Activated CD8-positive, alpha-beta memory T cell treated with anti-CD3 and anti-CD28 coated beads, Interleukin-2, amount 50 U/mL, for 1 hour (primary cell): ENCODE measurements around the gene SLC38A10.

Source experiments
- DNase-seq: peaks from one replicate; pipeline ENCODE4 v3.0.0-alpha.2; 2020; ENCODE audit errors: extremely low read depth

SLC38A10 gene

DNA sequence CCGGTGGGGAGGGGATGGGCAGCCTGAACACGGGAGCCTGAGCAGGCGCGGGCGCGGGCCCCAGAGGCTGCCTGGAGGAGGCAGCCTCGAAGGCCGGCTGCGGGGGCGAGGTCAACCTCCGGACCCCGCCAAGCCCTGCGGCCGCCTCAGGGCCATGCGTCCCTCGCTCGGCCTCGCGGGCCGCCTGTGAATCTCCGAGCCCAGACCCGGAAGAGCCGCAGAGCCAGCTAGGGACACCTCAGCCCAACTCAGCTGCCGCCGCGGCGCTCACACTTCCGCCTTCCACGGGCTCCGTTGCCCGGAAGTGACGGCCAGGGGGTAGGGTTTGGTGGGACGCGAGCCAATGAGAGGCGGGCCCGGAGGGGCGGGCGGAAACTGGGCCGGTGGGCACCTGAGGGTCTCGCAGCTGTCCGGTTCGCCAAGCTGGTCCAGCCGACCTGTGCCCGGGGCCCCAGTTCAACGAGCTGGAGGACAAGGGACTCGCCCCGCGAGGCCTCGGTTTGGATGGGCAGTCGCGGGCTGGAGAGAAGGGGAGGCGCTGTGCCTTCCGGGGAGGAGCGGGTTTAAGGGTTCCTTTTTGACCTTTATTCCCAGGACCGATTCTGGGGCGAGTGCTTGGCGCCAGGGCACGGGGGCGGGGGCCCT, at the start of gene SLC38A10:
SLC38A10 (minus strand) TSS at position 277 of the 645 bp plus-strand sequence. CDS start 386 bp downstream, outside the sequence.
- peak; percentile 64 for DNase-seq

DNA sequence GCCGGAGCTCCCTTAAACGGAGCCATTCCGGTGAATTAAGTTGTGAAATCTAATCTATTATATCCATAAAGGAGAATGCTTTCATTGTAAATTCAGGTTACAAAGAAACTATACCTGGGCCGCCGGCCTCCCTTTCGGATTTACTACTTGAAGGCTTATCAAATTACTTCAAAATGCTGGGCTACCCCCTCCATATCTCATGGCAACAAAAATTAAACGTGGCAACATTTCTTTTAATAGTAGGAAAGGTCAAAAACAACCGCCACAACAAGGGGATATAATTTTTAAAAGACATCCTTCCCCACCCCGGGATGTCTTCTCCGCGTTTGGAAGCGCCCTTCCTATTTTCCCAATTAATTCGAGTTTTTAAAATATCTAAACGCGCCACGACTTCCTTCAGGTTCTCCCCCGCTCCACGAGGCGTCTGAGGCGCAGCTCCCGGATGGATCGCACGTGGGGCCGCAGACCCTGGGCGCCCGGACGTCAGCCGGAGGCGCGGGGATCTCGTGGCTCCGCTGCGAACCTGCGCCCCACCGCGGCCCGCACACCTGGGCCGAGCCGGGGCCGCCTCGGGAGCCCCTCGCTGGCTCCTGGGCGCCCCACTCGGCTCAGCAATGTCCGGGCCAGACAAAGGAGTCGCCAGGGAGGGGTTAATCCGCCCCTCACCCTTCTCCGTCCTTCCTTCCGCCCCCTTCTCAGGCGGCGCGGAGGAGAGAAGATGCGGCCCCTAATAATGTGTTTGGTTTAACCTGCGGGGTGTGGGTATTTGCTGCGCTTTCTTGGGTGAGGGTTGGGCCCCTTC, 47.4 kb upstream of the SLC38A10 start:
- no peak for DNase-seq

DNA sequence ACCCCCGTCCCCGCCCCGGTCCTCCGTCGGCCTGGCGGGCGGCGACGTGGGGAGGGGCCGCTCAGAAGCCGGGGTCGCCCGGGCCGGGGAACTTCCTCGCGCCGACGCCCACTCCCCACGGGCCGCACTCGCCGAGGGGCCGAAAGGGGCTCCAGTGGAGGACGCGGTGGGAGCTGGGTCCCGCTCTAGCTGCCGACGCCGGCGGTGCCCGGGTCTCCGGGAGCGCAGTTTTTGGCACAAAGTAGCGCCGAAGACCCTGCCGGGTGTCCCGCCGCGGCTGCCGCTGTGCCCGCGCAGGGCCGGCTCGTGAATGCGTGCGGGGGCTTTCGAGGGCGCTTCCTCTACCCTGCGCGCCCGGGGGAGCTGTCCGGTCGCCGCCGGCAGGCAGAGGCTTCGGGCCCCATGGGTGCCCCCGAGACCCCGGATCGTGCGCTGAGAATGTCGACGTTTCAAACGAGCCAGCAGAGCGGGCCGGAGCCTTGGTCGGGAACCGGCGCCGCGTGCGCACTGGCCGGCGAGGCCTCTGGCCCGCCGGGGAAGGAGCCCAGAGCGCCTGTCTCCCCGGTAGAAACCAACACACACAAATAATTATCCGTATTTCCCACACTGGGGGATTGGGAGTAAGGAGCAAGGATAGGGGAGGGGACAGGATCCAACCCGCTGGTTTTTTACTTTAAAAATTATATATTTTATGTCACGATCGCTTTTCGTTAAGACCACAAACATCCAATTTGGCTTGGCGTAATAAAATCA, 46.6 kb upstream of the SLC38A10 start:
- no peak for DNase-seq

DNA sequence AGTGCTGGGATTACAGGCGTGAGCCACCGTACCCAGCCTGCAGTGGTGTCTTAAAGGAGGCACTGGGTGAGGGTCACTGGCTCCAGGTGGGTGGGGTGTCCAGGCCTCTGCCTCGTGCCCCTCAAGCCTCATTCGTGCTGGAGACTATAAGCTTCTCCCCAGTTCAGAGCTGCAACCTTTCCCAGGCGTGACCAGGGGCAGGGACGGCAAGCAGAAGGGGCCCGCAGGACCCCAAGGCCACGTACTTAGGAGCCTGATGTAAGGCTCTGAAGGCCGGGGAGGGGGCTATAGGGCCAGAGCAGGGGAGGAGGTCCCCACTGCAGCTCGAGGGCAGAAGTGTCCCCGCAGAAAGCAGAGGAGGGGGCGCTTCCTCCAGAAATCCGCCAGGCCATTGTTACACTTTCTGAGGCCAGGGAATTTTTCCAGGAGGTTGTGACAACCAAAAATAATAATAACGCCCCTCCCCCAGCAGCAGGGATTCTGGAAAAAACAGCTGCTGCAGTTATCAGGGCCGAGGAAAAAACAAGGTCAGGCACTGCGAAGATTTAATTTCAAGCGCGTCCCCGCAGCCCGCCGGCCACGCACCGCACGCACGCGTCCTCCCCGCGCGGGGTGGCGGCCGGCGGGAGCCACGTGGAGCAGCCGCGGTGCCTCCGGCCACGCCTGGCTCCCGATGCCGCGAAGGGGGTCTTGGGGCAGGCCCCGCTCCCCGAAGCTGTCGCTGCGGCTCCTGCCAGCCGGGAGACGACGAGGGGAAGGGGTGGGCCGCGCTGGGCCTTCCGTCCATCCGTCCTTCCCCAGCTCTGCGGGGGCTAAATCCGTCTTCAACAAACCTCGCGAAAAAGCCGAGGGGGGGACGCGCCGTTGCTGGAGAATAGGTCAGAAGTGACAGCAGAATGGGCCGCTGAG, 45.8 kb upstream of the SLC38A10 start:
- DNase-seq = no peak

DNA sequence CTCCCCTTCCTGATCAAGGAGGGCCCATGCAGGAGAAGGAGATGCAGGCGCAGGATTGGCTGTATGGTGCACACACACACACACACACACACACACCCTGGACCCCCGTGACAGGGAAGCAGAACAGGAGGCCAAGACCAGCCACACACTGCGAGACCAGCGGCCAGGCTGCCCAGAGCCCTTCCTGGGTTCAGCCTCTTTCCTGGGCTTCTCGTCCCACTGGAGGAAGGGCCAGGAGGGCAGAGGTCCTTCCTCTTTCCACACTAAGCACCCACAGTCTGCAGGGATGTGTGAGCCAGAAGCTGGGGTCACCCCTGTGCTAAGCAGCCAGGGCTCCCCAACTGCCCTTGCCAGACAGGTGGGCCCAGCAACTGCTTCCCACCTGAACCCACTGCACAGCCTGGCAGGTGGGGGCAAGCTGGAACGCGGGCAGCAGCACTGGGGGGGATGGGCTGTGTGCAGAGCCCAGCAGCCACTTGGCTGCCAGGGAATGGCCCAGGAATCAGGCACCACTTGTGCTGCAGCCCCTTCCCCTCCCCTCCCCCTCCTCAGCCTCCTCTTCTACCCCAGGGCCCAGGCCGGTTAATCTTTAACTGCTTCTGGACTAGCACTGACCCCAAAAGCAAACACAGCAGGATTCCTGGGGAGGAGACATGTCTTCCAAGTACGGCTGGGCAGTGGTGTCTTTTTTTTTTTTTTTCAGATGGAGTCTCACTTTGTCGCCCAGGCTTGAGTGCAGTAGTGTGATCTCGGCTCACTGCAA, 44.6 kb upstream of the SLC38A10 start:
- DNase-seq = no peak

DNA sequence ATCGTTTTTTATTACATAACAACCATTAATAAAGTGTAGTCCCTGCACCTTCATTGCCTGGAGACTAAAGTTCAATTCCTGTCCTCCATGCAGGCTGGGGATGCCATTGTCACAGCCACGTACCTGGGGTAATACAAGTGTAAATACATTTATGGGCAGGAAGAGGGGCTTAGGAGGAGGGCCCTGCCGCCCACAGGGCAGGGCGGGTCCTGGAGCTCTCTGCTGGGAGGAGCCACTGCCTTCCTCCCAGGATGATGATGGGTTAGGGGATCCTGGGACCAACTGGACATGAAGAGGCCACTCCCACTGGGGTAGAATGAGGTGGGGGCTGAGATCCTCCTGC, 44.1 kb upstream of the SLC38A10 start:
- DNase-seq = no peak

DNA sequence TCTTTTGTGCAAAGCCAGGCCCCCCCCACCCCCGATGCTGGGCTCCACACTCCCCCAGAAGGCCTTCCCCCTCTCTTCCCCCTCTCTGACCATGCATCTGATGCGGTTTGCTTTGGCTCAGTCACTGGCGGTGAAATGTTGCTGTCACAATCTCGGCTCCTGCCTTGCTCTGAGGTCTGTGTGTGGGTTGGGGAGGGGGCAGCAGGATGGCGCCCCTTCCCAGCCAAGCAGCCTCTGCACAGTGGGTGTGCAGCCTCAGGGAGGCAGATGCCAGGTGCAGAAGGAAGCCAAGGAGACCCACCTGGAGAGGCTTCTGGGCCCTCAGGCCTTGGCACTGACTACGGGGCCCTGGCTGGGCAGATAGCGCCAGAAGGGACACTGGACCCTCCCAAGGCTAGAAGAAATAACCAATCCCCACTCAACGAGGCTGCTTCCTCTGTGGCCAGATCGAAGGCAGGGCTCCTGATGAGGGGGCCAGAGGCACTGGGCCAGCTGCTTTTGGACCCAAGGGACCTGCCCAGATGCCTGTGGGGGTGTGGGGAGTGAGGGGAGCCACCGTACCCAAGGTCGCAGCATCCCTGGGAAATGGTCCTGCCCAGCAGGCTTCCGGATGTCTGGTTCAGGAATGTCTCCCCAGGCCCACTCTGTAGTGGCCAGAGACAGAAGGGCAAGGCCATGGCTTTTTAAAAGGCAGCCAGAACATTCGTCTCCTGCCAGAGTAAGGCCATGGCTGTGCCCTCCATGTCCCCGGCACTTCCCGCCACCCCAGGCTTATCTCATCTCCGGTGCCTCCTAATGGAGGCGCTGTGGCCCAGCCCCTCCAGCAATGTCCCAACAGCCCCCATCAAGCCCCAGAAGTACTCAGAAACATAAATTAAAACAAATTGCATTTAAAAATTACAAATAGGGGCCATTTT, 43.4 kb upstream of the SLC38A10 start:
- no peak for DNase-seq

DNA sequence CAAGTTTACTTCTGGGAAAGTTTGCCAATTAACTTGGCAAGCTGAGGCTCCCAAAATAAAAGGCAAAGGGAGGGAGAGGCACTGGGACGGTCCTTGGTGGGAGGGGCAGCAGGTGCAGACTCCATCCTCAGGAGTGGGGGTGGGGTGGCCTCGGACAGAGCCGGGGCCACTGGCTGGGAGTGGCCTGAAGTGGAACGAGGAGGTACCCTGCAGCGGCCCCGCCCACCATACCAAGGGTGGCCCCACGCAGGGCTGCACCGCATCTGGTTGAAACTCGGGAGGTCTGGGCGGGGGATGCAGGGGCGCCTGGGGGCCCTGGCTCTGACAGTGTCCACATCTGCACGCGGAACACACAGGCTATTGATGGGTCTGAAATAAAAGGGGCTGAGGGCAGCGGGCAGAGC, 42.4 kb upstream of the SLC38A10 start:
- no peak for DNase-seq

DNA sequence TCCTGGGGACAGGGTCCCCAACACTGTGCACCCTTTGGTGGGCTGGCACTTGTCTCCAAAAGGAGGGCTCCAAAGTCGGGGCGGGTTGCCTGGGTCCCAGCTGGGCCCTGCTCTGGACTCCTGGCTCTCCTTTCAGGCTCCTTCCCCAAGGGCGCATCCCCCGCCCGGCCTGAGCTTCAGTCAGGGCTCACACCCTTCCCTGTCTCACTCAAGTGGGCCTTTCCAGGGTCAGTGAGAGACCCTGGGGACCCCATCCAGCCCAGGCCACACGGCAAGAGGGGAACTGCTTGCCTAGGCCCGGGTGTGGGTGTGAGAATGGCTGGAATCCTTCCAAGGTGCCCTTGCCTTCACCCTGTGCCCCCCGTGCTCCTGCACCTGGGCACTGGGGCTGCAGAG, 41.8 kb upstream of the SLC38A10 start:
- no peak for DNase-seq

DNA sequence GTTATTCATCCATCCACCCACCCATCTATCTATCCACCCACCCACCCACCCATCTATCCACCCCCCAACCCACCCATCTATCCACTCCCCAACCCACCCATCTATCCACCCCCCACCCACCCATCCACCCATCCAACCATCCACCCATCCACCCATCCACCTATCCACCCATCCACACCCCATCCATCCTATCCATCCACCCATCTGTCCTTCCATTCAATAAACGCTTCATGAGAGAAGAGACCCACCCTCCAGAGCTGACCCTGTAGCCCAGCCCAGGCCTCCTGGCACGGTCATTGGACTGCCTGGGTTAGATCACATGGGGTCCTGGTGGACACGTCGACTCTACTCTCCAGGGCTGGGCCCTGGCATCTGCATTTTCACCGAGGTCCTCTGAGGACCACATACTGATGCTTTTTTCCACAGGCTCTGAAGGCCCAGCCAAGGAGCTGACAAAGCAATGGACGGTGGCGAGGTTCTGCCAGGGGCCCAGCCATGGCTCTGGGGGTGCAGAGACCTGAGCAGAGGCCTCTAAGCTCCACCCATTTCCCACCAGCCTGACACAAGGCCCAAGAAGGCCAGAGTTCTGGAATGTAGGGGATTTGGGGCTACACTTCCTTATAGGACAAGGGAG, 41.3 kb upstream of the SLC38A10 start:
- no peak for DNase-seq

DNA sequence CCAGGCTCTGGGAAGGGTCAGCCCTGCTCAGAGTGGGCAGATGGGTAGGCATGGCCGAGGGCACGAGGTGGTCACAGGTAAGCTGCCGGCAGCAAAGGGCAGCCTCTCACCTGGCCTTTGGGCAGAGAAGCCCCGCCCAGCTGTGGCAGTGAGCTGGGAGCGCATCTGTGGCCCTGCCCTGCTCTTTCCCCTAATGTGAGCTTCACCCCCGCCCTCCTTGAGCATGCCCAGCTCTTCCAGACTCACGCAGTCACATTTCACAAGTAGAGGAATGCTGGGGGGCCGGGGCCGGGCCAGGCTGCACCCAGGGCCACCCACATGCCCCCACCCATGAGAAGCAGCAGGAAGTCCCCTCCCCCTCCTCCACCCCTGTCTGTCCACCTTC, 40.7 kb upstream of the SLC38A10 start:
- no peak for DNase-seq

DNA sequence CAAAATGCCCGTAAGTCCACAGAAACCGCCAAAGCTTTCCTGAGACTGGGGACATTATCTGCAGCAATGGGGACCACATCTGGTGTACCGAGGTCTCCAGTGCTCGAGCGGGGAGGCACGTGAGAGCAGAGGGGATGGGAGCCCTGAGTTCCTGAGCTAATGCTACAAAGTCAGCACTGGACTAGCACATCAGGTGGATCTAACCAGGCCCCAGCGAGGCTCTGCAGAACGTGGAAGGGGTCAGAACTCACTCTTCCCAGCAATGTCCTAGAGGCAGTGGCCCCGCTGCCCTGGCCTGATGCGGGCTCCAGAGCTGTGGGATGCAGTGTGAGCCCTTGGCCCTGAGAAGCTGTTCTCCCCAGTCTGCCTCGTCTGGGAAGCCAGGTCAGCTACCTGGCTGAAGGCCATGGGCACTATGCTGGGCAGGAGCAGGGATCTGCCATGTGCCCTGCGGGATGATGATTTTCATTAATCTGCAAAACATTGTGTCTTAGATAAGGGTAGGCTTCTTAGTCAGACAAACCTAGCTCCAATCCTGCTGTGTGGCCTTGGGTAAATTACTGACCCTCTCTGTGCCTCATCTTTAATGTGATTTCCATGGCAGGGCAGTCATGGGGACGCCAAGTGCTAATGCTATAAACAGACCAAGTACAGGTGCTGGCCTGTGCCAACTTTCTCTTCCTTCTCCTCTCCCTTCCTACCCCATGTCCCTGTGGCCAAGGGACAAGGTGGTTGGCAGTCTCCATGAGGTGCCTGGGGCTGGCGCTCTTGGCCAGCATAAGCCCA, 40.1 kb upstream of the SLC38A10 start:
- no peak for DNase-seq

DNA sequence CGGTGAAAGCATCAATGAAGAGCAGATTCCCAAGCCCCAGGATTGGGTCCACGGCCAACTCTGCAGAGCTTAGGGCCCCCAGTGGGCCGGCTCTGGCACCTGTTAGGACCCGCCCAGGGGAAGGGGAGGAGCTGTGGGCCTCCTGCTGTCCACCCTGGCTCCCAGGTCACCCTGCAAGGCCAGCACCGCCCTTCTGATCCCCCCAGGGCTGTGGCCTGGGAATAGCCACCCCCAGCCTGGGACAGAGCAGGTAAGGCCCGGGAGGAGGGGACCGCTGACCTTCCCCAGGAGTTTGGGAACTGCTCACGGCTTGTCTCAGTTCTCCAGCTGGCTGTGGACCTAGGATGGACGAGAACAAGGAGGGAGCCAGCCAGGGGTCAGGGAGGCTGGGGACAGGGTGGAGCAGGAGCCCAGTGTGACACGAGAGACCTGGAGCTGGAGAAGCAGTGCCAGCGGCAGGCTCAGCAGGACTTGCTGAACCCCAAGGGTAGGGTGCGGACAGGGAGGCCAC, 39.3 kb upstream of the SLC38A10 start:
- no peak for DNase-seq

DNA sequence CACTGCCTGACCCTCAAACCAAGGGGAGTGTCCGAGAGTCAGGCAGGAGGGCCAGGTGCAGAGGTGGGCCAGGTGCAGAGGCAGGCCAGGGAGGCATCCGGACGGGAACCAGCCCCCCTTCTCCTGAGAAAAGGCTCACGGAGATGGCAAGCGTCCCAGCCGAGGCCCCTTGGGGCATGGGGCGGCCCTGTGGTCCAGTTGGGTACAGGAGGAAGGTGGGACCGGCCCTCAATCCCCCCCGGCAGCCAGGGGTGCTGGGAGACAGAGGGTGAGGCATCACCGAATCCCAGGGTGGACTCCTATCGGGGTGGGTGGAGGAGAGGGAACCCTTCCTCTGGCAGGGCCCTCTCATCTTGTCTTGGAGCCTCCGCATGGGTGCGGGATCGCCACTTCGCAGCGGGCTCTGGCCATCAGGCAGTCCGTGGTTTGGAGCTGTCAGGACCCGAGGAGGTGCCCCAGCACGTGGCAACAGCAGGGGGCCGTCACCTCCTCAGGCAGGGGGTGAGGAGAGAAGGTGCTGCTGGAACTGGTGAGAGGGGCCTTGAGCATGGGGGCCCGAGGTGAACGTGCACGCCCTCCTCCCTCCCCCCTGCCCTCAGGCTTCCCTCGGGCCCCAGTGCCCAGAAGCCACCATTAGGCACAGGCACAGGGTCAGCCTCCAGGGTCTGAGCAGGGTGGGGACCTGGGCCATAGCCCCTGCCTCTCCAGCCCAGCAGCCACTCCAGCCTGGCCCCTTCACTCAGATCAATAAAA, 38.7 kb upstream of the SLC38A10 start:
- DNase-seq = no peak

DNA sequence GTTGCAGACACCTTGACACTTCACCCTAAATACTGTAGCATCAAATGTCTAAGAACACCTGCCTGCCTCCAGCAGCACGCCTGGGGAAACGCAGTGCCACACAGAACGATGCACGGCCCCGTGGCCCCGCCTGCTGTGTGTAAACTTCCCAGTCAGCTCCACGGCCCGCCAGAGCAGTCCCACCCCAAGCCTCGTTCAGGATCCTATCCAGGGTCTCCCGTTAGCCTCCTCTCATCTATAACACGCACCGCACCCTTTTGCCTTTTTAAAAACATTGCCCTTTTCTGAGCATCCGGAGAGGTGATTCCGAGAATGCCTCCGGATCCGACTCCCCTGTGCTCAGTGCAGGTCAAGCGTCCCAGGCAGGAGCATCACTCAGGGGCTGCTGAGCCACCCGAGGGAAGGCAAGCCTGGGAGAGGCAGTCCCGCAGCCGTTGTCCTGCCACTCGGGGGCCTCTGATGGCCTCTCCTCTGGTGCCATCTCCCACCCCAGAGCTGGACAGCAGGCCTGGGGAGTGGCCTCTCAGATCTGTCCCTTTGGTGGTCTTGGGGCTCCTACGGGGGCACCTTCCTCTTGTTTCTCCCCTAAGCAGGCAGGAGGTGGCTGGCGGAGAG, 37.9 kb upstream of the SLC38A10 start:
- DNase-seq = no peak

DNA sequence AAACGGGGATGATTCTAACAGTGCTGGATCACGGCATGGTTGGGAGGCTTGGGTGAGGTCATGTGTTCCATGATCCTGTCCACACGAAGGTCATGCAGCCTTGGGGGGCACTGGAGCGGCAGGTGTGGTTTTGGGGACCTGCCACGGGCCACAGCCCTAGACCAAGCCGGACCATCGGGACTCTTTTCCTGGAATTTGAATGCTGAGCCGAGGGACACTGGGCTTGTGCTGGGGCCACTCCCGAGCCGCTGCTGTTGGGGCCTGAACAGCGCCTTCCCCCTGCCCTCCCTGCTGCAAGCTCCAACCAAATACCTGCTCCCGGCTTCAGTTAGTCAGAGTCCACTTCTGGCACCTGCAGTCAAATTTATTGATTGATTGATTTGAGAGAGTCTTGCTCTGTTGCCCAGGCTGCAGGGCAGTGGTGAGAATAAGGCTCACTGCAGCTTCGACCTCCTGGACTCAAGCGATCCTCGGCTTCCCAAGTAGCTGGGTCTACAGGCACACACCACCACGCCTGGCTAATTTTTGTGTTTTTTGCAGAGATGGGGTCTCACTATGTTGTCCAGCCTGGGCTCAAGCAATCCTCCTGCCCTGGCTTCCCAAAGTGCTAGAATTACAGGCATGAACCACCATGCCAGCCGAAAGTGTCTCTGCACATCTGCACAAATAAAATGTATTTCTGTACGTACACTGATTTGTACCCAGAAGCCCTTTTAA, 37.2 kb upstream of the SLC38A10 start:
- DNase-seq = no peak
